GOT3 (cell line): ENCODE measurements around the gene KCTD16.

Source experiments
- DNase-seq: peaks from one replicate; lab custom pipeline; 2025; ENCODE audit warnings: mixed read lengths; lab: John Stamatoyannopoulos, UW

KCTD16 gene

DNA sequence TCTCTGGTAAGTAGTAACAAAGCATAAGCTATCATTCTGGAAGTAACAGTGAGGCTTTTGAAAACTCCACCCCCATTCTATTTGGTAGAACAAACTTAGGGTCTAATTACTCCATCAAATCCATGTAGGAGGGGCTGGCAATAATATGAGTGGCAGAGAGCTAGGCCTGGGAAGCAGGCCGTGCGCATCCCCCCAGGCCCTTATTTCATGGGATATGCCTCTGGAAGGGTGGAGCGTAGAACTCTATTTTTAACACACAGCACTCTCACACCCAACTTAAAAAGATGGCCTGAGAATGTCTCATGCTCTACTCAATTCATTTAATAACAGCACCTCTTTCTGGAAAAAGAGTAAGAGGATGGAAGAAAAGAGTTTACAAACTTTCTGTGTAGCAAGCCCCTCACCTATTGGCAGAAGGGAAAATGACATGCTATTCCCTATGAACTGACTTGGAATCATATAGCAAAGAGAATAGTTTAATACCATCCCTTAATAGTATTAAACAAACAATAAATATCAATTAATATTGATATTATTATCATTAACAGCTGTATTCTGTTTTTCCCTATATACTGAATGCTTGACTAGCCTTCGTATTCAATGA lies 233.2 kb downstream of the KCTD16 start:
- no peak for DNase-seq

DNA sequence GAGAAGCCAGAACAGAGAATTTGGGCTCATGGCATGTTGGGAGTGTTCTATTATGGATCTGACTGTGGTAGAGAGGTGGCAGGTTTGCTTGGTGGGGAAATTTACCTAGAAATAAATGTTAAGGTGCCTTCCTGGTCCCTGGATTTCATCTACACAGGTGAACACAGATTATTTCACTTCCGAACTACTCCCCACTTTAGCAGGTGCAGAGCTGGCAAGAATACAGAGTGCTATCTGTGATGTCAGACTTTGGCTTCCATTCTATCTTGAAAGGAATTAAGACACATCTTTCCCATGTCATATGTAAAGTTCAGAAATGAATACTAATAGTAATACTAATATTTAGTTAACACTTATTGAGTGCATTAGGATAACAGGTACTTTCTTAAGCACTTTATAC lies 234.0 kb downstream of the KCTD16 start:
- DNase-seq = no peak

DNA sequence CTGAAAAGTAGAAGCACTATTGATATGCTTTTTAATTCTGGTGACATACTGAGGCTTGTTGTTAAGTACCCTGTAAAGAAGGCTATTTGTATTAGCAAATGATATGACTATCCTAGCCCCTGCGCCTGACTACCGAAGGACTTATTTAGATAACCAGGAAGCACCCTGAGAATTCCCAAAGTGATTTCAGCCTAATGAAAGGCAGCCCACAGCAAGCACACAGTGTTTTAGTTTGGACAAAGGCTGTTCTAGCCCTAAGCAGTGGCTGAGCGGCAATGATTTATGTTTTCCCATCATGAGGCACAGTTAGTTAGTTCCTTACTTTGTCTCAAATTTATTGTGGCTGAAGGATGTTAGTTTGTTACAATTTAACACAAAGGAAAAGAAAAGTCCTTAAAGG lies 235.3 kb downstream of the KCTD16 start:
- no peak for DNase-seq

DNA sequence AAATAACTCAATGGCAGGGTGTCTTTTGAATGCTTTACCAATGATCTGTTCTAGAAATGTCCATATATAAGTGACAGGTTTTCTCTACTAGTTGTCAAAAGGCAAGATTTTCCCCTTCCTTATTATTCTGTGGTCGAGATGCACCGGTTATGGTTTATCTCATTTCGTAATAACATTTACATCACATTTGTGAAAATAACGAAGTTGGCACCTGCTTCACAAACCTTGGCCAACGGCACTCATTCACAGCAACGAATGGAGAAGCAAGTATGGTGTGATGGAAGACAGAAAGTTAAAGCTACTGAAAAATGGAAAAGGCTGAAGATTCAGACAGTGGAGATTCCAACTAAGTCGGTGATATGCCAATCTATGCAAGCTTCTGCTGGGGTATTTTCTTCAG lies 235.8 kb downstream of the KCTD16 start:
- no peak for DNase-seq

DNA sequence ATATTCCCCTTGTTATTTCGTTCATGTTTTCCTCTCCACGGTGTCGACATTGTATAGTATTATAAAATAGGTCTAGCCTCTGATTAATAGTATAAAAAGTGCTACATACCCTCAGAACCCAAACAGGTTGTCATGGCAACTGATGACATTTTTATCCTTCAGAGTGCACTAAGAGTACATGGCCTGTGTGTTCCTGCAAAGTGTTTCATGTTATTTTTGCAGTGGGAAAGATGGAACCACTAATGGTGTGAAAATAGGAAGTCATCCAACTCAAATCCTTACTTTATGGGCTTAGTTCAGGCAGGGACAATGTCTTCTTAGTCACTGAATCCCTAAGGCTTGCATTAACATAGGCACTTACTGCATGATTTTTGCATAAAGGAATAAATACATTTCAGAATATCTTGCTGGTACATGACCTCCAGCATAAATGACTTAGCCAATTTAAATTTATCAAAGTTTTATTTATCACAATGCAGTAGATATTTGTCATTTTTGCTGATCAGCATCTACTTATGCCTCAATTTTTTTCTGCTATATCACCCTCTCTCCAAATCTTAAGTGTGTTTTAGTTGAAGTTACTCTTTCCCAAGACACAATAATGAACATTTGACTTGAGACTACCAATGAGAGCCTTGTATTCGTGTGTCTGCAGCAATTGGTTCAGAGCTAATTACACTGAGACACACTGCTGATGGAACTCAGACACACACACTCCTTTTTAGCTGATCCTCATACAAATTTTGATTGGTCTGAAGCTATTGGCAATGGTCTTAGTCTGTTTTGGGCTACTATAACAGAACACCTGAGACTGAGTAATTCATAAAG lies 243.7 kb downstream of the KCTD16 start:
- no peak for DNase-seq

DNA sequence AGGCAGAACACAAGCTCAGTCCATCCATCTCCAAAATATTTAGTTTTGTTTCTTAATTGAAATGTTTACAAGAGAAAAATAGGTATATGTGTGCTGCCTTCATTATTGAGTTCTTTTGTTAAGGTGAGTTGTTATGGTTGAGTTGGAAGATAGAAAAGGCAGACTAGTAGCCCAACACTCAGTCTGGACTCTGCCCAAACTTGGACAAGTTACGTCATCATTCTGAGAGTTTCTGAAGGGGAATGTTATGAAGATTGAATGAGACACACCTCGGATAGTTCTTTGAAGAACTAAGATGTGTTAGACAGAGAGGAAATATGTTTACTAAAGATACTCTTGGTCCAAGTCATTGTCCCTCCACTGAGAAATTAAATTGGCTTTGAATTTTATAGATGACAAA lies 245.5 kb downstream of the KCTD16 start:
- no peak for DNase-seq

DNA sequence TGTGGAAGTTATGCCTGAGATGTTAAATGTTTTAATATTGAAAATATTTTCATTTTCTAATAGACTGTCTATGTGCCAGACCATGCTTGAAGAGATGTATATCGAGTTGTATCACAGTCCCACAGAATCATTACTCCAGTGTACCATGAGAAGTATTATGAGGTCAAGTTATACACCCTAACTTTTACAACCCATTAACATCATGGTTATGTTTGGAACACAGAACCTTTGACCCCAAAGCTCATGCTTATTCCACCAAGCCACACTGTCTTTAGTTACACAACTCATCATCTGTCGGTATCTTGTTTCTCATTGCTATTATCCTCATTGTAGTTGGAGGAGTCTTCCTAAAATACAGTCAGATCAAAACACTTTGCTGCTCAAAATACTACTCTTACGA lies 248.0 kb downstream of the KCTD16 start:
- DNase-seq = no peak

DNA sequence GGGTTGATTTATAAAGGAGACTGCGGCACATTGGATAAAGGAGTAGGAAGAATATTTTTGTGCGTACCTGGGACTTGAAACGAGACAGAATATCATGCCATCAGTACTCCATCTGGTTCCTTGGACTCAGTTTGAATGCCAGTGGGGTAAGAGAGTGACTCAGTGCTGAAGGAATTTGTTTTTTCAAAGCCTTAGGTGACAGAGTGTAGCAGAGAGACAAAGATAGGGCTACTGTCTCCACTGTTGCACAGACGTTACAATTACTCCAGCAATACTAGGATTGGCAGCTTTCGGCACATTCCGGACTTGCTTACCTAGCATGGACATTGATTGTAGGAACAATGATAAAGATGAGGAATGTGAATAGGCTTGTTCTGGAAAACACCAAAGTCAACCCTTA lies 250.7 kb downstream of the KCTD16 start:
- no peak for DNase-seq

DNA sequence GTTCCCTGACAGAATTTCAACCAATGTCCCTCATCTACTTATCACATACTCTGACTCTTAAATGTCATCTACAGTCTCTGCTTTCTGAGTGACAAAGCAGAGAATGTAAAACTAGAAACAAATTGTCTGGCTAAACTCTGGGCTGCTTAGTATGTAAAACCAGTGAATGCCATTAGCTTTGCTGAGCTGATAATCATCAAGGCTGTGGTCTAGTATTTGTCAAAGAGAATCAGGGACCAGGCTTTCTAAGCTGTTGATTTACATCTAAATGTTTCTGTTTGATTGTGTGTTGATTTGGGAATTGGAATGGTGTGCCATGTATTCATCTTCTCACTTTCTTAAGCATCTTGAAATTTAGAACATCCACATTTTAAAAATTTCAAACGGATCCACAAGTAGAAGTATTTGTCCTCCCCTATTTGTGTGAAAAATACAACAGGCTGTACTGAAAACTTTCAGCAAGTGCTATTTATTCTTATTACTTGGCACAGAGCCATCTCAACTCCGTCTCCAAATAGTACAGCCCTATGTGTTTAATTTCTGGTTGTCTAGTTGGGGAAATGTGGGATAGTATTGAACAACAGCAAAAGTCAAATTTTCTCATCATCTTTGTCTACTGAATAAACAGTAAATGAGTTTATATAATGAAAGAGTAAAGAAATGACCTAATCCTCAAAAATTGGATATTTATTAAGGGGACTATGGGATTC lies 251.5 kb downstream of the KCTD16 start:
- no peak for DNase-seq

DNA sequence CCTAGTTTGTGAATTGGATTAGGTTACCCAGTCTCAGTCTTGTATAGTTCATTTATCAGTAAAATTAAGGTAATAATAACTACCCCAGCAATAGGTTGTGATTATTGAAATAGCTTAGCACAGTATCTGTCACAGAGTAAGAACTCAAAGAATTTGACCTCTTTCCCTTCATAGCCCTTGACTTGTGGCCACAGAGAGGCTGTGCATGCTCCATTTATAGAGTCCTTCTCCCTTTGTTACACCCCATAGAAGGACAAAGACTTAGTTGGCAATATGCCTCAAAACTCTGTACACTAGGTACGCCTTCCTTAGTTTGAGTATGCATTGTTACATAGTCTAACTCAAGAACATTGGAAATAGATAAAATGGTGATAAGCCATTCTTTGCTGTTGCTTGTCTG lies 257.2 kb downstream of the KCTD16 start:
- no peak for DNase-seq

DNA sequence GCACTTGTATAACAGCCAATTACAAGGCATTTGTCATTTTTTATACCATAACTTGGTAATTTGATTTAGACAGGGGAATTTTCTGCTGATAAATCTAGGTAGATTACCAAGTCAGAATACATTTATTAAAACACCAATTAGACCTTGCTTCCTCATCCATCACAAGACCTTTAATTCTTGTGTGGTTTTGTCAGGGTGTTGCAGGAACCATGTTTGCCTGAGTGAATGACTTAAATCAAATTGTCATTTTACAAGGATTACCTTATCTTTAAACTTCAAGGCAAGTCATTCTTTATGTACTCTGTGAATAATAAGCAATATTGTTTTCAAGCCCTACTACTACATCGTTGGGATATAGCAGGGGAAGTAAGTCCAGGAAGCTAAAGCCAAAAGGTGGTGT lies 257.7 kb downstream of the KCTD16 start:
- DNase-seq = no peak

DNA sequence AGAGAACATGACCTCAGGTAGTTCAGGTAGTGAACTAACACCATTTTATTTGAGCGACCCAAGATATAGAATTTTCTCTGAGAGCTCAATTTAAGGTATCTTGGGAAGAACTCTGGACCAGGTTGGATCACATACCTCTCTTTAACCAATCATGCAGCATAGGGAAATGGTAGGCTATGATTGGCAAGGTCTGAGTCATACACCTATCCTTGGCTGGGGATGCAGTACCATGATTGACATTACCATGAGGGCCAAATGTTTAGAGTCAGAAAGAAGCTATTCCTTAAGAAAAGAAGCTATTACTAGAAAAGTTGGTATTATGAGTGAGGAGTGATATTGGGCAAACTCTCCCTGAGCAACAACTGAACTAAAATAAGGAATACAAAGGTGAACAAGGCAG lies 258.7 kb downstream of the KCTD16 start:
- DNase-seq = no peak

DNA sequence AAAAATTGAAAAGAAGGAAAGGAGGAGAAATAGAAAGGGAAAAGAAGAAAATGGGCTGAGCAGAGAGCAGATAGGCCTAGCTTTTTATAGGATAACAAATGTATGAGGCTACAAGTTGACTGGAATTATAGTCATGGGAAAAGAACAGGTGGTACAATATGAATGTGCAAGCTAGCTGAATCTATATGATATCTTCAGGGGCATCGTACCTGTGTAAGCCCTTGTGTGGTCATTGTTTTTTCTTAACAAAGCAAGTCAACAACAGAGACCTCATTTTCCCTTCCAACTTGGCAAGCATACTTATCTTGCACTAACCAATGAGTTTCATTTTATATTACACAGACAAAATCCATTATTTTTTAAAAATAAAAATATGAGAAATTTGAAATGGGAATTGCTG lies 259.2 kb downstream of the KCTD16 start:
- no peak for DNase-seq

DNA sequence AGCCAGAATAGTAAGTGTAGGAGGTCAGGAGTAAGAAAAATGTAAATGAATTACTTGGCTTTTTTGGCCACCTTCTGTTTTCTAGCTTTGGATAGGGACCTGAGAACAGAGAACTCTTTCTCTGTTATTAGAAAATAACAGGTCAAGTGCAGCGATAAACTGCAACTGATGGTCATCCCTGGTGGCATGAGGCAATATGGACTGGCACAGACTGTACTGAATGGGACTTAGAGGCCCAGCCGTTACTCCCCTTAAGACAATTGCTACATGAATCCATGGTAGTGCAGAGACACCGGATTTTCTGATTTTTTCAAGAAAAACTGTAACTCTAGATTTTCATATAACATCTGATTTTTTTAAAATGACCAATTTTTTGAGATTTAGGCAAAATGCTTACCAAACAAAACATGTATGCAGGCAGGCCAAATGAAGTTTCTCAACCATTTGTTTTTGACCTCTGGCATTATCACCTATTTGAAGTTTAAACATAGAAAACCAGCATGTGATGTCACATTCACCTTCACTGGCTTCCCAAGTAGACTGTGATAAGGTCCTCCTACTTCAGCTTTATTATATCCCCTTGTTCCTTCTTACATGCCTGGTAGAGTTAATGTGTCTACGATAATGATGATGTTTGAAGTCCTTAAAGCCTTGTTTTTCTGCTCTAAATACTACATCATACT lies 262.6 kb downstream of the KCTD16 start:
- DNase-seq = no peak

DNA sequence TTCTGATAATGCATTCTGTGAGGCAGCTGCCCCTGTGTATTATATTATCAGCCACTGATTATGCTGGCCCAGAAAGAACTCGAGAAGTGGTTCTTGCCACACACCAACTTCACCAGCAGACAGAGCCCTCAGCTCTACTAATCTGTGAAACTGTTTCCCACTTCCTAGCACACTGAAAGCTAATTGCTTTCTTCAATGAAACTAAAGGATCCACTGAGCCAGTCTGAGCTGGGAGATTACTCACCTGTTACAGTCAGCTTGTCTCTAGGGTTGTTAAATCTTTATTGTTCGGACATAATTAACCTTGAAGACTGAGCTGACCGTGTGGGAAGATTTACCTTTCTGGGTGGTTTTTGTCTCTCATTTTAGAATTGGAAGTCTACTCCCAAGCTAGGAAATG lies 263.2 kb downstream of the KCTD16 start:
- no peak for DNase-seq

DNA sequence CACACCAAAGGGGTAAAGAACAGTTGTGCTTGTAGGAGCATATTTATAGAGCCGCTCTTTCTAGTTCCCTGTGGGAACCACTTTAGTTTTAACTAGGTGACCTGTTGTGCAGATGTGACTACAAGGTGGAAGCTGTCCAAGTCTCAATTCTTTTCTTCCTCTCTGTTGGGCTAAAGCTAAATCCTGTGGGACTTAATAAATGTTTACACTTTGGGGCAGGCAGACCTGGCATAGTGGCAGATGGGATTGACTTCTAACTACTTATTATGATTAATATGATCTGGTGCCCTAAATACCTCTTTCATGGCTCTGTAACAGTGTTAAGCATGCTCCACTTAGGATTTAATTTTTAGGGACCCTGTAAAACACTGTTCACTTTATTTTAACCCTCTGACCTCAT lies 265.3 kb downstream of the KCTD16 start:
- no peak for DNase-seq

DNA sequence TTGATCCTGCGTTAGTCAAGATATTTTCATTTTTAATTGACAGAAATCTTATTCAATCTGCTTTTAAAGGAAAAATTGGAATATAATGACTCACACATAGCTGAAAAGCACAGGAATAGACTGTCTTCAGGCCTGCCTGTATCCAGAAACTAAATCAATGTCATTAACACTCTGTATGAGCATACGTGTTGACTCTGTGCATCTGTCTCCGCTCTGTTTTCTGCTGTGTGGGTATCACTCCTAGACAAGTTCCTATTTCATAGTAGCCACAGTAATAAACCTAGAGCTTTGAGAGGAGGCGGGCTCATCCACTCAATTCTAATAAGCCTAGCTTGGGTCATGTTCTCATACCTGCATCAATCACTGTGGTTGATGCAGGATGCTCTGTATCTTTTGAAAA lies 267.6 kb downstream of the KCTD16 start:
- no peak for DNase-seq

DNA sequence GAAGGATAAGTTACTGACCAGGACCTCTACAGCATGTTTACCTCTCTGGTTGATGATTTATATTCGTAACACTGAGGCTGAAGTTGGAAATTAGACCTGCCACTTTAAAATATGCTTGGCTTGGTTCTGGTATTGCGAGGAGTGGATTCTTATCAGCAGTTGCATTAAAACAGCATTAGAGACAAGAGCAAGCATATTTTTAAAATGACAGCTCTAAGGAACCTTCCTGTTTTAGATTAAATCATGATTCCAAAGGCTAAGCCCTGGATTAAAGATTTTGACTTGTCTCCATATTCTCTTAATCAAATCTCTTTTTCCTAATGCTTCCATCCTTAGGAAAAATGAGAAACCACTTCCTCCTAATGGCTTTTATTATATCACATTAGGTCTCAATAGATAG lies 277.8 kb downstream of the KCTD16 start:
- no peak for DNase-seq

DNA sequence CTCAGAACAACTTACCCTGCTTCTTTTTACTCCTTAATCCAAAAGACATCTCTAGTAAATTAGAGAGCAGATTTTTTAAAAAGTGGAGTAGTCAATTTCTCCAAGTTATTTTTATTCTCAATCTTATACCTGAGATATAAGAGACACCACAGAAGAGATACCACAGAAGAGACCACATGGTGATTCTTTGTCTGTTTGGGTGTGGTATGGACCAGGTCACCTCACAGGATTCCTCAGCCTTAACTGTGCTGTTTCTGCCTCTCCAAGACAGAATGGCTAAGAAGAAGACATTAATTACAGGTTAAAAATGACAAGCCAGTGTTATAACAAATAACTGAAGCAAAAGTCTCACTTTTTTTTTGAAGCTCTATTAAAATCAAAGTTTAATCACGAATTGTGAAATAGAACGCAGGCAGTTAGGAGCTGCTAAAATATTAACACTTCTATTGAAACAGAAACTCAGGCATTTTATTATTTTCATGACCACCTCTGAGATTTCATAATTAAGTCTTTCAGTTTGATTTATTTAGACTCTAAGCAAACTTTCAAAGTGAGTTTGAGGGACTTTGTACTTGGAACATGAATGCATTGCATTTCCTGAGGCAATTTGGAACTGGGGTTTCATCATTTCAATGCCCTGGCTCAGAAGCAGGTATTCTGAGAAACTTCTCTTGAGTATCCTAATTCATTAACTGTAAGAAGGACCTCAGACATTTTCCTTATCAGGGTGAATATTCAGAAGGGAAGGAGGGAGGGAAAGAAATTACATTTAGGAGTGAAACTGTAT lies 280.7 kb downstream of the KCTD16 start:
- DNase-seq = no peak

DNA sequence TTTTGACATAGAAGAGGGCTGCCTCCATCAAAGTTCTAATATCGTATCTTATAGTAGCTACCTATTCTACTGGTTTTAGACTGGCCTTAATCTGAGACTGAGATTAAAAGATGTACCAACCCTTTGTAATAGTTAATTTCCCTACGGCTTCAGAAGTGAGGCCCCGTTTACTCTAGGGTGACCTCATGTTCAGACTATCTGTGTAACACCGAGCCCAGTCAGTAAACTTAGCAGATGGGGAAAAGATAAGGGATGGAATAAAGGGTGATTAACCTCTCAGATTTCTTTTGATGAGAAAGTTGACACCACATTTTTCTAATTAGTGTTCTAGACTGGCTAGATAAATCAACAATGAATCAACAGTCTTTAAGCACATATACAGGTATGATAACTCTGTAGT lies 283.1 kb downstream of the KCTD16 start:
- DNase-seq = no peak

DNA sequence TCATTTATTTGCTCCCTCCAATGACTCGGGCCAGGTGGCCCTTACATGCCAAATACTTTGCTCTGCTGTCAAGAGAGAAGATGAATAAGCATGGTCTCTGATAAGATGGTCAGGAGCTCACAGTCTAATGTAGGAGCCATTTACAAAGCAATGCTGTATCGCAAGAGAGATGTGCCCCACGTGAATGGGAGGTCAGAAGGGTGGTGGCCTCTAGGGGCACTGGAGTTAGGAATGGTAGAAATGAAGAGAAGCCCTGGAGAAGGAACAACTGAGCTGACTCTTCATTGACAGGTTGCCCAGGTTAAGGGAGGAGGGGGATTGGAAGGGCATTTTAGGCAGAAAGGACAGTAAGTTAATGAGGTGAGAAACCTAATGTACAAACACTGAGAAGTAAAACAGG lies 286.5 kb downstream of the KCTD16 start:
- DNase-seq = no peak

DNA sequence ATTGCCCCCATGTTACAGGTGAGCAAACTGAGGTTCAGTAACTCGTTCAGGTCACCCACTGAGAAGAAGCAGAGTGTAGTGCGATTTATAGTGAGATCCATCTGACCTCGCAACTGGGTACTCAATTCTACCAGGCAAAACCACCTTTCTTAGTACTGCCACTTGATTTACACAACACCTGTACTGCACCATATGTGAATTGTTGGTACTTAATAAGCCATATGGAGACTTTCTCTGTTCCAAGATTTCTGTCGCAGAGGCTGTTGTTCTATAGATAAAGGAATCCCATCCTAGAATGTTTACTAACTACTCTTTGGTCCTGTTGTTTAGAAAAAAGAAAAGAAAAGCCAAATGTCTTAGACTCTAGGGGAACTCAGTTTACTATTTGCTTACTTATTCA lies 287.5 kb downstream of the KCTD16 start:
- no peak for DNase-seq
